Measurements from ENCODE around the gene ALCAM.

The ALCAM gene

DNA sequence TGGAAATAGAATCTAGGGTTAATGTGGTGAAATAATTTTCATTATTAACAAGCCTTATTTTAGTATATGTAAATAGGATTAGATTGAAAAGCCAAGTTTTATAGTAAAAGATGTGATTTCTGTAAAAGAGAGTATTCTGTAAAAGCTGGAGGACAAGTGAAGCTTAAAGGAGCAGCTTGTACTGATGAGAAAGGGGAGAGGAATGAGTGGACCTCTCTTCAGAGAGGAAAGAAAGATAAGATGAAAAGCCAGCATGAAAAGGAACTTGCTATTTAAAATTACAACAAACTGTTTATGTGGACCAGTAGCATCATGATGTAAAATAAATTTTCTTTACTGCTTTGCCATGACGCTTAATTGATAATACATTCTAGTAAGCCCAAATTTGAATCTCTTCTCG, 18.5 kb downstream of the ALCAM start:
- TF ChIP-seq RAD21 (IDR thresholded peaks at IDR 0.05; ENCODE audit: low read depth) (no peak), CEBPB (IDR thresholded peaks at IDR 0.05) (no peak)

- TF ChIP-seq EP300 (IDR thresholded peaks at IDR 0.05; ENCODE audit: borderline replicate concordance): no peak
- TF ChIP-seq, protein P1, sequence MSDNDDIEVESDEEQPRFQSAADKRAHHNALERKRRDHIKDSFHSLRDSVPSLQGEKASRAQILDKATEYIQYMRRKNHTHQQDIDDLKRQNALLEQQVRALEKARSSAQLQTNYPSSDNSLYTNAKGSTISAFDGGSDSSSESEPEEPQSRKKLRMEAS (IDR thresholded peaks at IDR 0.05): no peak
- no peak for TF ChIP-seq EGR1 (IDR thresholded peaks at IDR 0.05)
- TF ChIP-seq, protein P2, sequence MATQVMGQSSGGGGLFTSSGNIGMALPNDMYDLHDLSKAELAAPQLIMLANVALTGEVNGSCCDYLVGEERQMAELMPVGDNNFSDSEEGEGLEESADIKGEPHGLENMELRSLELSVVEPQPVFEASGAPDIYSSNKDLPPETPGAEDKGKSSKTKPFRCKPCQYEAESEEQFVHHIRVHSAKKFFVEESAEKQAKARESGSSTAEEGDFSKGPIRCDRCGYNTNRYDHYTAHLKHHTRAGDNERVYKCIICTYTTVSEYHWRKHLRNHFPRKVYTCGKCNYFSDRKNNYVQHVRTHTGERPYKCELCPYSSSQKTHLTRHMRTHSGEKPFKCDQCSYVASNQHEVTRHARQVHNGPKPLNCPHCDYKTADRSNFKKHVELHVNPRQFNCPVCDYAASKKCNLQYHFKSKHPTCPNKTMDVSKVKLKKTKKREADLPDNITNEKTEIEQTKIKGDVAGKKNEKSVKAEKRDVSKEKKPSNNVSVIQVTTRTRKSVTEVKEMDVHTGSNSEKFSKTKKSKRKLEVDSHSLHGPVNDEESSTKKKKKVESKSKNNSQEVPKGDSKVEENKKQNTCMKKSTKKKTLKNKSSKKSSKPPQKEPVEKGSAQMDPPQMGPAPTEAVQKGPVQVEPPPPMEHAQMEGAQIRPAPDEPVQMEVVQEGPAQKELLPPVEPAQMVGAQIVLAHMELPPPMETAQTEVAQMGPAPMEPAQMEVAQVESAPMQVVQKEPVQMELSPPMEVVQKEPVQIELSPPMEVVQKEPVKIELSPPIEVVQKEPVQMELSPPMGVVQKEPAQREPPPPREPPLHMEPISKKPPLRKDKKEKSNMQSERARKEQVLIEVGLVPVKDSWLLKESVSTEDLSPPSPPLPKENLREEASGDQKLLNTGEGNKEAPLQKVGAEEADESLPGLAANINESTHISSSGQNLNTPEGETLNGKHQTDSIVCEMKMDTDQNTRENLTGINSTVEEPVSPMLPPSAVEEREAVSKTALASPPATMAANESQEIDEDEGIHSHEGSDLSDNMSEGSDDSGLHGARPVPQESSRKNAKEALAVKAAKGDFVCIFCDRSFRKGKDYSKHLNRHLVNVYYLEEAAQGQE (IDR thresholded peaks at IDR 0.05; ENCODE audit: low read depth): no peak
- no peak for TF ChIP-seq CREB1 (IDR thresholded peaks at IDR 0.05; ENCODE audit: low read depth)
- TF ChIP-seq TEAD4 (IDR thresholded peaks at IDR 0.05): no peak
- TF ChIP-seq RAD21 (IDR thresholded peaks at IDR 0.05; ENCODE audit: low read depth): no peak
- no peak for TF ChIP-seq ZBTB7A (IDR thresholded peaks at IDR 0.05; ENCODE audit: low read depth)
- TF ChIP-seq TAF1 (IDR thresholded peaks at IDR 0.05; ENCODE audit: low read depth): no peak
- no peak for TF ChIP-seq TCF12 (IDR thresholded peaks at IDR 0.05; ENCODE audit: low read depth)
- no peak for TF ChIP-seq YY1 (IDR thresholded peaks at IDR 0.05; ENCODE audit: low read depth)
- no peak for TF ChIP-seq NFIC (IDR thresholded peaks at IDR 0.05)
- no peak for TF ChIP-seq CEBPB (IDR thresholded peaks at IDR 0.05)
- TF ChIP-seq USF1 (IDR thresholded peaks at IDR 0.05): no peak
- TF ChIP-seq FOXM1 (IDR thresholded peaks at IDR 0.05; ENCODE audit: borderline replicate concordance, low read depth): no peak
Measured at GRCh38 chr3:105385819-105386508, 19.3 kb downstream of the ALCAM start.

- TF ChIP-seq, protein P1 (IDR thresholded peaks at IDR 0.05): no peak
- no peak for TF ChIP-seq CREB1 (IDR thresholded peaks at IDR 0.05; ENCODE audit: low read depth)
- no peak for TF ChIP-seq USF1 (IDR thresholded peaks at IDR 0.05)
- TF ChIP-seq CEBPB (IDR thresholded peaks at IDR 0.05): no peak
- no peak for TF ChIP-seq EGR1 (IDR thresholded peaks at IDR 0.05)
- no peak for TF ChIP-seq FOXM1 (IDR thresholded peaks at IDR 0.05; ENCODE audit: borderline replicate concordance, low read depth)
- no peak for TF ChIP-seq TAF1 (IDR thresholded peaks at IDR 0.05; ENCODE audit: low read depth)
- TF ChIP-seq EP300 (IDR thresholded peaks at IDR 0.05; ENCODE audit: borderline replicate concordance): no peak
- no peak for TF ChIP-seq TCF12 (IDR thresholded peaks at IDR 0.05; ENCODE audit: low read depth)
- TF ChIP-seq TEAD4 (IDR thresholded peaks at IDR 0.05): no peak
- TF ChIP-seq YY1 (IDR thresholded peaks at IDR 0.05; ENCODE audit: low read depth): no peak
- TF ChIP-seq NFIC (IDR thresholded peaks at IDR 0.05): no peak
- no peak for TF ChIP-seq RAD21 (IDR thresholded peaks at IDR 0.05; ENCODE audit: low read depth)
- TF ChIP-seq, protein P2 (IDR thresholded peaks at IDR 0.05; ENCODE audit: low read depth): no peak
- TF ChIP-seq ZBTB7A (IDR thresholded peaks at IDR 0.05; ENCODE audit: low read depth): no peak
Measured at GRCh38 chr3:105387122-105387751, 20.5 kb downstream of the ALCAM start.

- TF ChIP-seq ZBTB7A (IDR thresholded peaks at IDR 0.05; ENCODE audit: low read depth): no peak
- no peak for TF ChIP-seq NFIC (IDR thresholded peaks at IDR 0.05)
- no peak for TF ChIP-seq RAD21 (IDR thresholded peaks at IDR 0.05; ENCODE audit: low read depth)
Measured at GRCh38 chr3:105388176-105388575, 21.5 kb downstream of the ALCAM start.

GRCh38 chr3:105394177-105394576, 27.5 kb downstream of the ALCAM start:
- TF ChIP-seq CEBPB (IDR thresholded peaks at IDR 0.05): no peak
- TF ChIP-seq TEAD4 (IDR thresholded peaks at IDR 0.05): no peak
- no peak for TF ChIP-seq EP300 (IDR thresholded peaks at IDR 0.05; ENCODE audit: borderline replicate concordance)
- no peak for TF ChIP-seq CREB1 (IDR thresholded peaks at IDR 0.05; ENCODE audit: low read depth)
- no peak for TF ChIP-seq FOXM1 (IDR thresholded peaks at IDR 0.05; ENCODE audit: borderline replicate concordance, low read depth)
- no peak for TF ChIP-seq TAF1 (IDR thresholded peaks at IDR 0.05; ENCODE audit: low read depth)
- no peak for TF ChIP-seq EGR1 (IDR thresholded peaks at IDR 0.05)
- no peak for TF ChIP-seq NFIC (IDR thresholded peaks at IDR 0.05)
- TF ChIP-seq, protein P1 (IDR thresholded peaks at IDR 0.05): no peak
- TF ChIP-seq RAD21 (IDR thresholded peaks at IDR 0.05; ENCODE audit: low read depth): no peak
- TF ChIP-seq YY1 (IDR thresholded peaks at IDR 0.05; ENCODE audit: low read depth): no peak
- no peak for TF ChIP-seq TCF12 (IDR thresholded peaks at IDR 0.05; ENCODE audit: low read depth)
- no peak for TF ChIP-seq USF1 (IDR thresholded peaks at IDR 0.05)
- no peak for TF ChIP-seq ZBTB7A (IDR thresholded peaks at IDR 0.05; ENCODE audit: low read depth)
- TF ChIP-seq, protein P2 (IDR thresholded peaks at IDR 0.05; ENCODE audit: low read depth): no peak

Measured in Ishikawa (cell line).